ENCODE data around the gene GOLGB1. TPM values are rescaled to one million over a fixed set of nuclear protein-coding genes. Genes with fewer than 3 reads are reported as not detected.

Gene GOLGB1
- total RNA-seq, 1 donor from 2014 or later = 65.0 TPM

- Mint-ChIP-seq H3K4me1 (ENCODE audit: low read depth) (peaks cover 4% of the 10 kb centered on the region), H3K27me3 (ENCODE audit: low read depth) (no peaks in the 10 kb centered on the region), H3K36me3 (ENCODE audit: low read depth) (peaks cover 44% of the 10 kb centered on the region), H3K27ac (ENCODE audit: unreplicated experiment) (no peak overlapping the region), H3K9me3 (ENCODE audit: low read depth) (no peaks in the 10 kb centered on the region), H3K4me3 (ENCODE audit: unreplicated experiment) (no peak overlapping the region)
- no peak for DNase-seq (ENCODE audit: low spot score)
- TF ChIP-seq CTCF (IDR thresholded peaks at IDR 0.05) = no peak
These were observed 86.2 kb downstream of the GOLGB1 start for GRCh38 chr3:121663171-121663847.

GRCh38 chr3:121662742-121663141 is 86.8 kb downstream of the GOLGB1 start:
- no peak overlapping the region for H3K27ac Mint-ChIP-seq (ENCODE audit: unreplicated experiment)
- no peaks in the 10 kb centered on the region for H3K9me3 Mint-ChIP-seq (ENCODE audit: low read depth)
- no peaks in the 10 kb centered on the region for H3K27me3 Mint-ChIP-seq (ENCODE audit: low read depth)
- peaks cover 40% of the 10 kb centered on the region for H3K36me3 Mint-ChIP-seq (ENCODE audit: low read depth)
- DNase-seq (ENCODE audit: low spot score) = no peak
- no peak overlapping the region for H3K4me3 Mint-ChIP-seq (ENCODE audit: unreplicated experiment)
- TF ChIP-seq CTCF (IDR thresholded peaks at IDR 0.05) = no peak
- peaks cover 4% of the 10 kb centered on the region for H3K4me1 Mint-ChIP-seq (ENCODE audit: low read depth)

GRCh38 chr3:121661376-121661775 is 88.2 kb downstream of the GOLGB1 start:
- Mint-ChIP-seq H3K36me3 (ENCODE audit: low read depth) (peaks cover 32% of the 10 kb centered on the region), H3K9me3 (ENCODE audit: low read depth) (no peaks in the 10 kb centered on the region), H3K27me3 (ENCODE audit: low read depth) (no peaks in the 10 kb centered on the region), H3K4me3 (ENCODE audit: unreplicated experiment) (no peak overlapping the region), H3K27ac (ENCODE audit: unreplicated experiment) (no peak overlapping the region), H3K4me1 (ENCODE audit: low read depth) (peaks cover 4% of the 10 kb centered on the region)
- TF ChIP-seq CTCF (IDR thresholded peaks at IDR 0.05) = no peak
- no peak for DNase-seq (ENCODE audit: low spot score)

GRCh38 chr3:121660356-121661171 is 89.0 kb downstream of the GOLGB1 start, which contains the start of gene HCLS1:
Gene HCLS1, minus strand, starts transcription at chr3:121660903. Its CDS starts 2,556 bp downstream, at chr3:121658347.
- no peak for DNase-seq (ENCODE audit: low spot score)
- TF ChIP-seq CTCF (IDR thresholded peaks at IDR 0.05) = no peak
- Mint-ChIP-seq H3K27me3 (ENCODE audit: low read depth) (no peaks in the 10 kb centered on the region), H3K9me3 (ENCODE audit: low read depth) (no peaks in the 10 kb centered on the region), H3K4me1 (ENCODE audit: low read depth) (peaks cover 4% of the 10 kb centered on the region), H3K4me3 (ENCODE audit: unreplicated experiment) (no peak within 1 kb of the TSS), H3K27ac (ENCODE audit: unreplicated experiment) (no peak within 1 kb of the TSS), H3K36me3 (ENCODE audit: low read depth) (peaks cover 26% of the 10 kb centered on the region)

GRCh38 chr3:121659586-121659985 is 90.0 kb downstream of the GOLGB1 start:
- H3K9me3 Mint-ChIP-seq (ENCODE audit: low read depth) = no peaks in the 10 kb centered on the region
- H3K27ac Mint-ChIP-seq (ENCODE audit: unreplicated experiment) = no peak overlapping the region
- peaks cover 4% of the 10 kb centered on the region for H3K4me1 Mint-ChIP-seq (ENCODE audit: low read depth)
- H3K27me3 Mint-ChIP-seq (ENCODE audit: low read depth) = no peaks in the 10 kb centered on the region
- H3K4me3 Mint-ChIP-seq (ENCODE audit: unreplicated experiment) = no peak overlapping the region
- no peak for TF ChIP-seq CTCF (IDR thresholded peaks at IDR 0.05)
- peaks cover 19% of the 10 kb centered on the region for H3K36me3 Mint-ChIP-seq (ENCODE audit: low read depth)
- no peak for DNase-seq (ENCODE audit: low spot score)
